ENCODE results near the gene OLFM3.

Gene OLFM3

DNA sequence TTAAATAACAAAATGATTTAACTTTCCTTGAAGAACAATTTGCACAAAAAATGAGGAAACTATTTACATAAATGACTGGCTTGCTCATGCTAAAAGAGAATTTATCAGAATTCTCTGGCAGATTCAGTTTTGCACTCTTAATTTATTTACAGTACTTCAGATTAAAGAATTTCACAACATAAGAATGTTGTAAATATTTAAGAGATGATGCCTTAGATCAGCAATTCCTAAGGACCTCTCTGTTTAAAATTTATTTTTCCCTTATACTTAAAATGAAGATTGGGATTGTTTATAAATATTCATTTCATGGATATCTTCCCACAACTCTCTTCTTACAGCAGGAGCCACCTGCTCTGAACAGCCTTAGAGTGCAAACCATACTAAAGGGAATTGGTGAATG lies 120.8 kb downstream of the OLFM3 start:
- no peak for DNase-seq (ENCODE audit: low read depth in 2 of 2)
- TF ChIP-seq CTCF (IDR thresholded peaks at IDR 0.05; ENCODE audit: low read depth, low read length) = no peak
- no peak overlapping the region for H3K4me3 ChIP-seq (replicated peaks in 1 of 2; ENCODE audit: low read depth in 2 of 2, low read length in 2 of 2)

- no peak for DNase-seq (ENCODE audit: low read depth in 2 of 2)
- no peak for TF ChIP-seq CTCF (IDR thresholded peaks at IDR 0.05; ENCODE audit: low read depth, low read length)
Measured at GRCh38 chr1:101873672-101874071, 123.1 kb downstream of the OLFM3 start.

DNA sequence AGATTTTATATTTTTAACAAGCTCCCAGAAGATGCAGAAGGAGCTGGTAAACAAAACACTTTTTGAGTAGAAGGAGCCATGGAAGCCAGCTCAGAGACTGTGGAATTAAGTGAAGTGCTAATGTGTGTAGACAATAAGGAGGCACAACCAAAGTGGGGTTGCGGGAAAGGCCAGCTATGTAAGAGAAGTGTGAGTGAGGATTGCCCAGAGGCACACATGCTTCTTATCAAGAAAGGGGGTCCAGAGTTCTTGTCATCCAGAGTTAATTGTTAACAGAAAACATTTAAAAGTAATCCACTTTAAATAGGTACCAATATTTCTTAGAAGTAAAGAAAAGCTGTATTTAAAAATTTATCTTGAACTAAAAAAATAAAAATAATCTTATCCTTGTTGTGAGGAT lies 136.8 kb downstream of the OLFM3 start:
- DNase-seq (ENCODE audit: low read depth in 2 of 2) = no peak
- no peak overlapping the region for H3K4me3 ChIP-seq (replicated peaks in 1 of 2; ENCODE audit: low read depth in 2 of 2, low read length in 2 of 2)
- TF ChIP-seq CTCF (IDR thresholded peaks at IDR 0.05; ENCODE audit: low read depth, low read length) = no peak

More at GRCh38 chr1:101873672-101874071, 123.1 kb downstream of the OLFM3 start:
- H3K4me3 ChIP-seq (replicated peaks in 1 of 2; ENCODE audit: low read depth in 2 of 2, low read length in 2 of 2) = no peak overlapping the region

DNA sequence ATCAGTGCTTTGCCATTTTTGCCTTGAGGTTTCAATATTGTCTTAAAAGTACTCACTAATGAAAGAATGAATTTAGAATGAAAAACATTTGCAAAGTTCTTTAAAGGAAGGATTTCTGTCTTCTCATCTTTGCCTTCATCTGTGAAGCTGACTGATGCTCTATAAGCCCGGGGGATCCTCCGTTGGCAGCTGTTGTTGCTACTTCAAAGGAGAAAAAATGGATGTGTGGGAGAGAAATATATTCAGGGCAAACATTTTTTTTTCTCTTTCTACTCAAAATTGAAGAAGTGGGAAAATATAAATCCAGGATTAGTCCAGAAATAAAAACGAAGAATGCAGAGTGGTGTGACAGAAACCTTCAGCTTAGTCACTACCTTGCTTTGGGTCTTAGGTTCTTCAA lies 142.5 kb downstream of the OLFM3 start:
- DNase-seq (ENCODE audit: low read depth in 2 of 2) = no peak
- H3K4me3 ChIP-seq (replicated peaks in 1 of 2; ENCODE audit: low read depth in 2 of 2, low read length in 2 of 2) = no peak overlapping the region
- TF ChIP-seq CTCF (IDR thresholded peaks at IDR 0.05; ENCODE audit: low read depth, low read length) = no peak

DNA sequence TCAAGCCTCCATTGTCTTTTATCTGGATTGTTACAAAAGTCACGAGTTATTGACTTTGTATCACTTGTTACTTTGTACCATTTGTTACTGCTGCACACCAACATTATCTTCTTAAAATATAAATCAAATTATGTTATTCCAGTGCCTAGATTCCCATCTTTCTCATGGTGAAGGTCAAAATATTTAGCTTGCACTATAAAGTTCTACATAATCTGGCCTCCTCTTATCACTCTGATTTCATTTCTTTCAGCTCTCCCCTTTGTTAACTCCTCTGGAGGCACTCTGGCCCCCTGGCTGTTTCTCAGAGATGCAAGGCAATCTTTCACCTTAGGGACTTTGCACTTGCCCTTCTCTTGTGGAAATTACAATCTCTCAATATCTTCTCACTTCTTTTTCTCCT lies 143.8 kb downstream of the OLFM3 start:
- TF ChIP-seq CTCF (IDR thresholded peaks at IDR 0.05; ENCODE audit: low read depth, low read length) = no peak
- no peak overlapping the region for H3K4me3 ChIP-seq (replicated peaks in 1 of 2; ENCODE audit: low read depth in 2 of 2, low read length in 2 of 2)
- DNase-seq (ENCODE audit: low read depth in 2 of 2) = no peak

DNA sequence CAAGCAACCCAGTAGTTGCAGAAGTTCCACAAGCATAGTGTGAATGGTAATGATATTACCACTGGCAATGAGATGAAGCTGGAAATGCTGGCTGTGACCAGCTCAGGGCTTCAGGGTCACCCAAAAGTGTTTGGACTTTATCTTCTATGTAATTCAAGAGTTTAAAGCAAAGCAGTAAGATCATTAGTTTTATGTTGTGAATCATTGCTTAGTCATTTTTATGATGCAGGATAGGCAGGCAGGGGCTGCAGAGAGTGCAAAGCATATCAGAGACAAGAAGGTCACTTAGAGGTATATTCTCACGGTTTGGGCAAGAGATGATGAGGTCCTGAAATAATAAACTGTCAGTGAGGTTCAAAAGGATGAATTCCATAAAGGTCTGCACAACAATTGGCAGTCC lies 147.4 kb downstream of the OLFM3 start:
- H3K4me3 ChIP-seq (replicated peaks in 1 of 2; ENCODE audit: low read depth in 2 of 2, low read length in 2 of 2) = no peak overlapping the region
- no peak for DNase-seq (ENCODE audit: low read depth in 2 of 2)
- TF ChIP-seq CTCF (IDR thresholded peaks at IDR 0.05; ENCODE audit: low read depth, low read length) = no peak

DNA sequence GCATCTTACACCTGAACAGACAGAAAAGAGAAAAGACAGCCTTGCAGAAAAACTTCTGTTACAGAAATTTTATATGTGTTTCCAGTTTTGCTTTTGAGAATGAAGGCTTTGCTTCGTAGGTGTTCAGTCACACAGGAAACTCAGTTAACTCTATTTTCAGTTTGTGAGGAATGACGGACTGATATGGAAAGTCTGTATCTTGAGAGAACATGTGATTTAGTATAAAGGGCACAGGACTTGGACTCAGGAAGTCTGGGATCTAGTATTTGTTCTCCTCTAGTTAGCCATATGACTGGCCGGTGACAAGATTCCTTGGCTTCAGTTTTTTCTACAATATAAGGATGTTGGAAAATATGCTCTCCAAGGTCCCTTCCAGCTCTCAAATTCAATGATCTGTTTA lies 149.1 kb downstream of the OLFM3 start:
- DNase-seq (ENCODE audit: low read depth in 2 of 2) = no peak
- H3K4me3 ChIP-seq (replicated peaks in 1 of 2; ENCODE audit: low read depth in 2 of 2, low read length in 2 of 2) = no peak overlapping the region
- TF ChIP-seq CTCF (IDR thresholded peaks at IDR 0.05; ENCODE audit: low read depth, low read length) = no peak
